ENCODE results near the gene ROBO1.
"Not testable (repeated sequence)": the region's sequence is repeated elsewhere in the genome, so short reads cannot be mapped to it uniquely, and the experiment has no call there.

ROBO1 gene

DNA sequence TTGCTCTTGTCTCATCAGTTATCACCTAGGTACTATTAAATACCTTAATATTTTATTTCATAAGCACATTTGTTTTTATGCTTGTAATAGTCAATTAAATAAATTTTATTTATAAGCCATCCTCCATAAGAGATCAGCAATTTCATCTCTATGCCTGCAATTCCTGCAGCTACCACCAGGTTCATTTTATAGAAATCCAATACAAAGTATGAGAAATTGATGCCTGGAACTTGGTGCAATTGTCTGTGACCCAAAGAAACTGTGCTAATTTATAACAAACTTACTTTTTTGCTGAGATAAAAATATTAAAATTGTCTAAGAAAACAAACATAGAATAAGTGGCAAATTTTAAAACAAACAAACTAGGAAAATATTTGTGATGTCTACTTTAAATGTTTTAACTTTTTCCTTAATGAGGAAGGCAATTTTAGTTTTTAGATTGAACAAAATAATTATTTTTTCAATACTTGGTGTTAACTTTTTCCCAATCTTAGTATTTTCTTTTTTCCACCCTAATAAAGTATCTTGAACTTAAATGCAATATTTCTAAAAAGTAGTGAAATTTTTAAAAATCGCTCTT, 1026.6 kb downstream of the ROBO1 start:
- no peak for DNase-seq (ENCODE audit: low read depth, low spot score)

DNA sequence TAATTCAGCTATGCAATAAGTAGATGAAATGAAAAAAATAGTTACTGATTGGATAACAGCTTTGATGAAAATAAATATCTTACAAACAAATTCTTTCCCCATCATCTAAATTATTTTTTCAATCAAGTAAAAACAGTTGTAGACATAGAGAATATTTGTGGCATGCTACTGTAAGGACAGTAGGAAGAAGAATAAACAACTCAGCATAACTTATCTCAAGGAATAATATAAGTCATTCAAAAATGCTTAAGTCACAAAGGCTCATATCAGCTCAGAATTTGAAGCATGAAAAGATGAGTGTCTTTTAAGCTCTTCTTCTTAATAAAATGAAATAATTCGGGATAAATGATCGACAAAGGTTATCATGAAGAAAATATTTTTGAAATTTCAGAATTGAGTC, 1029.0 kb downstream of the ROBO1 start:
- no peak for DNase-seq (ENCODE audit: low read depth, low spot score)

DNA sequence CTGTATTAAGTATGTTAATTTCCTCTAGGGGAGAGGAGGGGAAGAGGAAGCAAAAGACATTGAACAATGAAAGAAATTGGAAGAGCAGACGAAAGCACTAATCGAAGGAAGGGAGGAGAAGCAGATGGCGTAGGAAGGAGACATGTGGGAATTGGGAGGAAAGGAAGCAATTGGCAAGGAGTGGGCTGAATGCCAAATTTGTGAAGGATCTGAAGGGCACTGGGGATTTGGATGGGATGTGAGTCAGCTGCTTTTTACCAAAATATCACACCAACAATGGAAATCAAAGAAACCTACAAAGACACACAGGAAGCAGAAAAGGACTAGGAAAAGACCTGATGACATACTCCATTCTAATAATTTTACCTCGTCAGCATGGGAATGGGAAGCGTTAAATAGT, 1029.8 kb downstream of the ROBO1 start:
- peak; percentile 21 for DNase-seq (ENCODE audit: low read depth, low spot score)

DNA sequence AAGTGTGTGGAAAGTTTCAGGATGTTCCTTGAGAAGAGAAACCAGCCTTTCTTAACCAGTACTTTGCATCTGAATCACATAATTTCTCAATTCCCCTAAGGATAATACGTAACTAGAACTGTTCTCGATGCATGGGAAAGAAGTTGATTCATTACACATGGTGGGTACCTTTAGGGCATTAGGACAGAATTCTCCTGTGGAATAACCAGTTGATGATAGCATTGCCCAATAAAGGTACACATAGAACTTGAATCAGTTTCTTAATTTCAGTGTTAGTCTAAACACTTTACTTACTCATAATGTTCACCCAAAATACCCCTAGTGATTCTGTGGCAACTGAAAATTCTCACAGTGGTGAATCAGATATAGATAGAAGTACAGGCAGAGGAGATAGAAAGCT, 1030.9 kb downstream of the ROBO1 start:
- no peak for DNase-seq (ENCODE audit: low read depth, low spot score)

DNA sequence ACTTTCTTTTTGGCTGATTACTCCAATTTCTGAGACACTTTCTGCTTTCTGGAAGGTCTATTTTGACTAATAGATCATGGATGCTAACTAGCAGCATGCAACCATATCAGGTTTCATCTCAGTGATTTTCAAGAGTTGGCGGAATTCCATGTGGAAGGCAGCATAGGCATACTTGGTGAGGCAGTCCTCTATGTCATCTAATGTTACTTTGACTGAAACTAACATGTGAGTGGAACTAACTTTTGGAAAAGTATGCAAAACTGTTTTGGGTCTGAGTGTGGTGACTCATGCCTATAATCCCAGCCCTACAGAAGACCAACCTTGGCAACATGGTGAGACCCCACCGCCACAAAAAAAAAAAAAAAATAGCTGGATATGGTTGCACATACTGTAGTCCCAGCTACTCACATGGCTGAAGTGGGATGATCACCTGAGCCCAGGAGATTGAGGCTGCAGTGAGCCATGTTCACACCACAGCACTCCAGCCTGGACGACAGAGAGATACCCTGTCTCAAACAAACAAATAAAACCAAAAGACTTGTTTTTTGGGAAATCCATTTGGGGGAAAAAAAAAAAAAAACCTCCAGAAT, 1033.7 kb downstream of the ROBO1 start:
- peak; percentile 81 for DNase-seq (ENCODE audit: low read depth, low spot score)

DNA sequence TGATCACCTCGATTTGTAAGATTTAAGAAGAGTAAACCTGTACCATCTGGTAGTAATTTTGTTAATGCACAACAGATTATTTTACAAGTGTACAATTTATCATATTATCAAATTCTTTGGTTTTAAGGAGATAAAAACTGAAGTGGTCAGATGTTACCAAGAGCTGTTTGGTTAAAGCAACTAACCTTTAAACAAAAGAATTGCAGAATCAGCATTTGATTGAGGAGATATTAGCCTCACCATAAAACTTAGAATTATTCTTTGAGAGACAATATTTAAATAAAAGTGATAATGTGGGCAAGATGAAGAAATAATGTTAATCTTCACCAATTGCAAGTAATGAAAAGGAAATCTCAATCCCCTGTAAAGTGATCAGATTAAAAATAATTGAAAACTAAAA, 1034.9 kb downstream of the ROBO1 start:
- DNase-seq (ENCODE audit: low read depth, low spot score) = no peak

DNA sequence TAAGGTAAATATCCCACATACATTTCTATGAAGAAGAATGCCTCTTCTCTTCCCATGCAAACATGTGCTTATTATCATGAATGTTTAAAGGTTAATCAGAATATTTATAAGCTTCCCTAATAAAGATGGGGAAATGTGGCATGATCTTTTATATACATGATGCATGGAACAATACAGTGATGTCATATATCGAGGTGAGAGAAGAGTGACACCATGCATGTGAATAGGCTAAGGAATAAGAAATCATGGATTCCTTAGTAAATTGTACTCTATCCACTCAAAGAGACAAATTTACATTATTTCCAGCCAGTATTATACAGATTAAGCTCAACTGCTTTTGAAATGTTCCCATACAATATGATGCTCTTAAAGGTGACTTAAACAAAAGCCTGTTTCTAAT, 1035.3 kb downstream of the ROBO1 start:
- DNase-seq (ENCODE audit: low read depth, low spot score) = no peak

DNA sequence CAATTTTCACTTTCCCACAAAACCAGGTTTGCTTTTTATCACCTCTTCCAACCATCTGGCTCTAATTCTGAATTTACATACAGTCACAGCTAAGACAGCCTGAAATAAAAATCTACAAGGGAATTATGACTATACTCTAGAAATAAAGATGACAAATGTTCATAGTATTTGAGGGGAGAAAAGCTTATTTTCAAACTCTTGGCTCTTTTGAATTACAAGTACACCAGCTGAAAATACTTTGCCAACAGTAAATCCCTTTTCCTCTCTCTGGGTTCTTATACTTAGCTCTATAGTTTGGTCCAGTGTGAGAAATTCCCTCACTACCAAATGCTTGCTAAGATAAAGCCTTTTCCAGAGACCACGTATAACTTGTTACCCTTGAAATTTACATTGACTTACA, 1037.9 kb downstream of the ROBO1 start:
- no peak for DNase-seq (ENCODE audit: low read depth, low spot score)

DNA sequence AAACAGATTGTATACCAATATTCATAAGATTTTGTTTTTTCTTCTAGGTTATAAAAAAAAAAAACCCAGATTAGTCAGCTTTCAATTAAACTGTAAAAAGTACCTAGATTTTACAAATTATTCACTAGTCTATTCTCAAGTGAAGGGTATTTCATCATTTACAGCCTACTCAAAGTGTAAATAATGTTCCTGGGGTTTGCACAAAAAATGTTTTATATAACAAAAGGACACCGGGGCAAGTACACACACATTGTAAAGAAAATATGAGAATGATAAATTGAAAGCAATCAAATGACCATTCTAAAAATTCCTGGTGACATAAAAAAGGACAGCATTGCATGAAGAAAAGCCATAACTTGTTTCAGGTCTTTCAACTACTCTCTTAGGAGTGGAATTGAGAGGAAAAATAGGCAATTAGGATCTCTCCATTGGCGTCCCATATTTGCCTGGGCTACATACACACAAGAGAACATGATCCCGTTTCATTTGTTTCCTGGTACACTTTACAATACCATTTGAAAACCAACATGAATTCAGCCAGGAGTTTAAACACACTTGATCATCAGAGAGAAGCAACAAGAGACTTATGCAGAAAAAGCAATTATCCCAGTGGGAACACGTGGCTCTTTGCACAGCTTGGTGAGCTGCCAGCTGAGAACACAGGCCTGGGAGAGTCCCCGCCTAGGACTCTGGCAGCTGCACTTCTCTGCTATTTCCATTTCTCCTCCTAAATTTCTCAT, 1039.2 kb downstream of the ROBO1 start:
- peak; percentile 82 for DNase-seq (ENCODE audit: low read depth, low spot score)

DNA sequence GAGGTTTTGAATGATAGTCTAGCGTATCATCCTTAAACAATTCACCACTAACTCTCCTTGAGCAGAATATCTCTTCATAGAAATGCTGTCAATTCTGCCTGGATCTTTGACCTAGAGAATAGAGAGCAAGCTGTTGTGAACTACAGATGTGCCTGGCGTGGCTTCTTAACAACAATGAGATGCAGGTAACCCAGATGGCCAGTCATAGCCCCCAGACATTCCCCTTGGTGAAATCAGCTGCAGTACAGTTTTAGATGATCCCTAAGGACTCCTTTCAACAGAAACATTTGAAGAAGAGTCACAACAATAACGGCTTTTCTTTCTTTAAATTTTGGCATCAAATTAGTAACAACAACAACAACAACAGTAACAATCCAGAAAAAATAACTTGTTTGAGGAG, 1041.3 kb downstream of the ROBO1 start:
- no peak for DNase-seq (ENCODE audit: low read depth, low spot score)

DNA sequence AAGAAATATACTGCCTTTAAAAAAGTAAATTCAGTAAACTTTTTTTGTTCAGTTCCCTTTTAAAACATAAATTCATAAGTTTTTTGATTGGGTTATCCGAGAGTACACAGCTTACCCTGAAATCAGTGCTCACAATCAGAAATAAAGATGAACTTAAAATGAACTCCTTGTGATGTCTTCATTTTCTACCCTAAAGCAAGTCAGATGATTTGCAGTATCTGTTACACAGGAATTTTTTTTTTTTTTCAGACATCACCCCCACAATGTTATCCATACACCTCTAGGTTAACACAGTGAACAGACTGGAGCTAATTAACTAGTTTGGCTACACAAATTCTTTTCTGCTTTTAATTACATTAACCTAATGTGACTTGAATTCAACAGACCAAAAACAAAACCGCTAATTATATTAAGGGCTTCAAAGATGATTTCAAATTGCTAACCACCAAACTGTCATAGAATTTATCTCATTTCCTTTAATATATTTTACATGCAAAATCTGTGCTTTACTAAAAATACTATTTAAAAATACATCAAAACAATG, 1042.0 kb downstream of the ROBO1 start:
- no peak for DNase-seq (ENCODE audit: low read depth, low spot score)

DNA sequence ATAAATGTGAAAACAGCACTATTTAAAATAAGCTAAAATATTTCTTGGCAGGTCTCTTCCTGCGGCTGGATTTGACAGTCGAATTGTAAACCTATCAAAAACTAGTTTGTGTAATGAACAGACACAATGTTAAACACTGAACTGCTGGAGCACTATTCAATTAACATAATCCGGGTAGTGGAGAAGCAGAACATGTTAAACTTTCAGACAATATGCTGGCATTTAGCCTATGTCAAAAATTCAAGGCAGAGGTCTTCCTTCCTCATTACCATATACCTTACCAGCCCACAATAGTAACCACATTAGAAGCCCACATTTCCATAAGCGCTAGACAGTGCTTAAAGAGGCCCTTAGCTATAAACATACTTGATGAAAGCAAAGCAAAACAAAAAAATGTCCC, 1042.9 kb downstream of the ROBO1 start:
- peak; percentile 68 for DNase-seq (ENCODE audit: low read depth, low spot score)

DNA sequence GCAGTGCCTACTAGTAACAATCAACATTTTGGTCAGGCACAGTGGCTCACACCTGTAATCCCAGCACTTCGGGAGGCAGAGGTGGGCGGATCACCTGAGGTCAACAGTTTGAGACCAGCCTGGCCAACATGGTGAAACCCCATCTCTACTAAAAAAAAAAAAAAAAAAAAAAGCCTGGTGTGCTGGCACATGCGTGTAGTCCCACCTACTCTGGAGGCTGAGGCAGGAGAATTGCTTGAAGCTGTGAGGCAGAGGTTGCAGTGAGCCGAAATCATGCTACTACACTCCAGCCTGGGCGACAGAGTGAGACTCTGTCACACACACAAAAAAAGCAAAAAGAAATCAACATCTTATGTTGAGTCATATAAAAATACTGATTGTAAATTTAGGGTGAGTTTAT, 1043.4 kb downstream of the ROBO1 start:
- DNase-seq (ENCODE audit: low read depth, low spot score) = not testable (repeated sequence)

DNA sequence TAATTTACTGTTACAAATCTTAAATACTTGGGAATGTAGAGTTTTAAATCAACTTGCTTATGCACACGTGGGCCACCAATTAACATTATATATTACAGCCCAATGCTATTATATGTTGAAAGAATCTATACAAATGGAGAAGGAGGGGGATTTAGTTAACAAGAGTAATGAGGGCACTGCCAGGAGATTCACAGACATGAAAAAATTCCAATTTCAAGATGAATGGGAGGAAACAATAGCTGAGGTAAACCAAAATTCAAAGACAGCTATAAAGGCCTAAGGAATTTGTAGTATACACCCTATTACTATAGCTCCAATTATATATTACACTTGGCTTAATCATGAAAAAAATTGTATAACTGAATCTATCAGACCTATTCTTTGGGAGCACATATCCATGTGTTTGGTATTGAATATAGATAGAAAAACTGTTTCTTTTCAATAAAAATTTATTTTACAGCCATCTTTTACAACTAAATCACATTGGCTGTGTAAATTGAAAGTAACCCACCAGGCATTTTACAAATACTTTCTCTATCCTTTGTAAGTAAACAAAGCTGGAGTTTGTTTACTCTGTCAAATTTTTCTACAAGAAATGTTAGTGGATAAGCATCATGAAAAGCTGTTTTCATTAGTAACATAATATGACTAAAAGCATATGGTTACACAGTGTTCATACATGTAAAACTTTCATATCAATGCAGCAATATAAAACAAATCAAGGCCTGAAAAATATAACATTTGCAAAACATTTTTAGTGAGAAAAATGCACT, 1045.8 kb downstream of the ROBO1 start:
- DNase-seq (ENCODE audit: low read depth, low spot score) = no peak

DNA sequence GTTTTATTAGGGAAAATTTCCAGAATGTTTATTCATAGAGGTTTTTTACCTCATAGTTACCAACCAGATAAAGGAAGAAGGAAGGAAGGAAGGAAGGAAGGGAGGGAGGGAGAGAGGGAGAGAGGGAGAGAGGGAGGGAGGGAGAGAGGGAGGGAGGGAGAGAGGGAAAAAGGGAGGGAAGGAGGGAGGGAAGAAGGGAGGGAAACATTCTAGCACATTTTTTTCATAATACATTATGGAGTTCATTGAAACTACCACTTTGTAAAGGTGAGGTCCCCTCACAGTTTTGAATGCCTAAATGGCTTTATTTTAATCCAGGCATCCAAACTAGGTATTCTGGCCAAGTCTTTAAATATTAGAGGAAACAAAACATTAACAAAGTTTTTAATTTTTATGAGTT, 1049.1 kb downstream of the ROBO1 start:
- no peak for DNase-seq (ENCODE audit: low read depth, low spot score)

DNA sequence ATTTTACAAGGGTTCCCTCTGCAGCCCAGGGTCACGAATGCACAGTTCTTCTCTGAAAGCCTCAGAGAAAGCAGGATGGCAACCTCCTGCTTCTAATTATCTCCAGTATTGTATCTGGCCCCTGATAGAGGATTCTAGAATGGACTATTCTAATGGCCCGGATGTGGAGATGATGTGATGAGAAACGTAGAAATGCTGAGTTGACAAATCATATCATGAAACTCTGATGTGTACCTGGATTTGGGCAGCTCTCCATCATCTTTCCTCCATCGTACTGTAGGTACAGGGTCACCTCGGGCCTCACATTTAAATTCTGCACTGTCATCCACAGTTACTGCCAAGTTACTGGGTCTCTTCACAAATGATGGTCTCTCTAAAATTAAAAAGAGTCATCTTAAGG, 1050.8 kb downstream of the ROBO1 start:
- no peak for DNase-seq (ENCODE audit: low read depth, low spot score)

DNA sequence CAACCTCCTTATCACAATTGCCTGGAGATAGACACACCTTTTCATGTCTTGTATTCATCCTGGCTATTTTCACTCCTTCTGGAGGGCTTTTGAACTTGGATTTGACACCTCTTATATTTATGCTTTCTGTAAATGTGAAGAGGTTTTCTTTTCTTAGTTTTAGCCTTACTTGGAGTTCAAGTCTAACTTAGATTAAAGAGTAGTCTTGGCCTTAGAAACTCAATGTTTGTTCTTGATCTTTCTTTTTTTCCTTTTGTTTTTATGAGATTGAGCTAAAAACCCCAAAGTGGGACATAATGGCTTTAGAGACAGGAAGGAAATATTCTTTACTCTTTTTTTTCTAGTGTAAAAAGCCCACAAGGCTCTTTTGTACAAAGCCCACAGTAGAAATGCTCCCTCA, 1054.9 kb downstream of the ROBO1 start:
- no peak for DNase-seq (ENCODE audit: low read depth, low spot score)

DNA sequence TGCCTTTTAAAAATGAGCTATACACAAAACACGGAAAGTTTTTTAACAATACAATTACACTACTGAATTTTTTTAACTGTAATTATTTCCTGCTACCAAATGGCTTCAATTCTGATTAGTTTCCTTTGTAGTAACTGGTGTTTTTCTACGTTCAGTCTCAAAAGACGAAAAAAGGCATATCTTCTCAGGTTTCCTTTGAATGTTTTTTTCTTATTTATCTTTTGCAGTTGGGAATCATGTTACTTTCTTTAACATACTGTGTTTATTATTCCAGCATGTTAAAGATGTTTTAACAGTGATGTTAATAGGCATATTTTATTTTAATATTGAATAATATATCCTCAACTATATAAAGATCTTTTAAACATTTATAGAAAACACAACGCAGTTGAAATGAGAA, 1055.5 kb downstream of the ROBO1 start:
- no peak for DNase-seq (ENCODE audit: low read depth, low spot score)

DNA sequence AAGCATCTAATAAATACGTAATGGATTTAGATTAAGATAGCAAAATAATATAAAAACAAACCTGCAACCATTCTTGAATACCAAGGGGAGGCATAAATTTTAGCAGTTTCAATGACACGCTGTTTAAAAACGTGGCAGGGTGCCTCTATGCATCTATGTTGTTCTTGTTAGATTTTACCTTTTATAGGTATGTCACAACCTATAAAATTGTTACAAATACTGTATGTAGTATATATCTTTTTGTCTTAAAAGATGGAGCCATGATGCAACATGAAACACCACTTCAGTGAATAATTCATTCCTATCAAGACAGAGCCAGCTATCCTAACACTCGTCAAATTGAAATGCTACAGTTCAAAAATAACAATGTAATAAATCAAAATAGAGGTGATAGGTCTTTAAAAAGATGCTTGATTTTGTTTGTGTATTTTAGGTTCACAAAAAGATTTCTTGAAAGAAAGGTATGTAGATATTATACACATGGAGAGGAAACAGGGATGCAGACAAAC, 1059.2 kb downstream of the ROBO1 start:
- no peak for DNase-seq (ENCODE audit: low read depth, low spot score)

DNA sequence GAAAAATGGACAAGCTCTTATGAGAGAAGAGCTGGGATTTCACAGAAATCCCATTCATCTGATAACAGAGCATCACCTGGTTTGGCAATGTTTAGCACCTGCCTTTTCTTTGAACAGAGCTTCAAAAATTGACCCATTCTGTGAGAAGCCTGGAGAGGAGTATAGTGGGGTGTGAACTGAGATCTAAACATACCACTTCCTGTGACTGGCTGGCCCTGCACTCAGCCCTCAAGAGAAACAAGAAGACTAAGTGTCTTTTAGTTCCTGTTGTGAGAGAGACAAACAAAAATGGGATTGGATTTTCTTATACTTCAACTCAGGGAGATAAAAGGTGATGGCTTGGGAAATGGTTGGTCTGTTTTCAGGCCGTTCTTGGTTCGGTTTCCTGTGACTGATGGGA, 1060.2 kb downstream of the ROBO1 start:
- DNase-seq (ENCODE audit: low read depth, low spot score) = no peak

DNA sequence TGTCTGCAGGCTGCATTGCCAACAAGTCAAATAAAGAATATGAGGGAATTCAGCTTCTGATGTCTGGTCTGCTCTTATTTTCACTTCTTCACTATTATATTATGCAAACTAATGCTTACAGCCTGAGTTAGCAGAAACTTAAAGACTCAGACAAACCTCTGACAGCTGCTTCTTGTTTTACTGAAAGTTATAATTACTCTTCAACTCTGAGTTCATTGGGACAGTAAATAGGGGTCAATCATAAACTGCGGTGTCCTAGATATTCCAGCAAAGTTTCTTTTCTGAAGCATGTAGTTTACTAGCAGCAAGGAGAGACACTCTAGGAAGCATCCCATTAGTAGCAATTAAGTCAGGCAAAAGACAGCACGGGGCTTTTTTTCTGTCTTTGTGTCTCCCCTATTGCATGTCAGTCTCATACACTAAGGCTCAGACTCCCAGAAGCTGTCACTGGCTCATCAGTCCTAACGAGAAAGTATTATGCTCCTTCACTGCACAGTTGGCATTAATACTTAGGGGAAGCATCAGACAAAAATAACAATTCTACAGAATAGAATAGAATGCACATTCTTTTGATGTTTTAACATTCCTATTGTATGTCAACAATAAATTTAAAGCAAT, 1060.8 kb downstream of the ROBO1 start:
- peak; percentile 16 for DNase-seq (ENCODE audit: low read depth, low spot score)

DNA sequence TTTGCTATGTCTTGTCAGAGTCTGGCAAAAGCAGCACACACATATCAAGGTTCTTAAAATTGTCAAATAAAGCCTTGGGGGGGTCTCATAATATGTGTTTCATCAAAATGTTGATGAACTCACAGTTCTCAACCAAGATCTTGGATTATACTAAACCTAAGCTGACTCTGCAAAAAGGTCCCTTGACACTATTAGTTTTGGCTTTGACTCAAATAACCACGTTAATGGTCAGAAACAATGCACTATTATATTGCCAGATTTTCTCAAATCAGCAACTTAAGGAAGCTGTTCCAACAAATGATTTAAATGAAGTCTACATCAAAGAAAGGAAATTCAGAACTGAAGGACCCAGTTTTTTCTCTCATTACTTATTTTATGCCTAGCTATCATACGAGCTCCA, 1063.9 kb downstream of the ROBO1 start:
- DNase-seq (ENCODE audit: low read depth, low spot score) = no peak
